Ovary (tissue), 9 donors: ENCODE data around the gene ATP5MC2. TPM values are rescaled to one million over a fixed set of nuclear protein-coding genes. Genes with fewer than 3 reads are reported as not detected.
"Not testable (repeated sequence)": the region's sequence is repeated elsewhere in the genome, so short reads cannot be mapped to it uniquely, and the experiment has no call there.

Experiments used
- DNase-seq, 5 donors: peaks; one replicate each; pipeline ENCODE4 v3.0.0-alpha.2; 2019 to 2020
- H3K27ac ChIP-seq, 2 donors: fragments of 200-600 bp; one replicate each; pipeline versions ENCODE4 v1.5.1 to v1.8.0; 2019 to 2022
- H3K27me3 ChIP-seq: fragments of 200-600 bp; one replicate; pipeline ENCODE4 v1.8.0; 2022
- H3K36me3 ChIP-seq: fragments of 200-600 bp; sonication (generic); one replicate; pipeline ENCODE4 v1.5.1; 2019
- H3K4me1 ChIP-seq: one replicate; pipeline ENCODE4 v1.8.1; 2013; ENCODE audit warnings: mild to moderate bottlenecking, moderate library complexity; ENCODE audit not compliant: insufficient read depth
- H3K4me3 ChIP-seq: fragments of 200-600 bp; sonication (generic); one replicate; pipeline ENCODE4 v1.5.1; 2017
- H3K9me3 ChIP-seq, 2 donors: fragments of 200-600 bp in 1 of 2; sonication (generic) in 1 of 2; one replicate each; pipeline versions ENCODE4 v1.5.1 to v1.8.1; 2013 to 2019; ENCODE audit warnings: mild to moderate bottlenecking in 1 of 2, moderate library complexity in 1 of 2
- CTCF ChIP-seq, 3 donors: fragments of 450-650 bp in 2 of 3; fragments of 200-600 bp in 1 of 3; IDR thresholded peaks; one replicate each; pipeline versions ENCODE4 v1.5.1 to v1.8.0; 2016 to 2022; ENCODE audit warnings: antibody characterized with exemption in 3 of 3, mild to moderate bottlenecking in 1 of 3
- EP300 ChIP-seq: sonication (generic); formaldehyde crosslinking; IDR thresholded peaks from one replicate; pipeline ENCODE4 v1.6.1; 2017; ENCODE audit warnings: antibody characterized with exemption
- POLR2A ChIP-seq: fragments of 450-650 bp; IDR thresholded peaks from one replicate; pipeline ENCODE4 v1.6.1; 2017; ENCODE audit warnings: antibody characterized with exemption, mild to moderate bottlenecking, moderate library complexity
- WGBS, 3 donors: extraction: QIAGEN DNeasy Blood & Tissue Kit in 1 of 3; methylation state at CpG; one replicate each; pipeline versions ENCODE4 v1.1.5 to v1.1.7; 2013 to 2017; 5-methylcytosine and 5-hydroxymethylcytosine counted together
- intact Hi-C, 4 donors: fragments of 100-400 bp; cut with DNase I; formaldehyde crosslinking; loops; one replicate each; pipeline versions ENCODE4 v1.11.0 to v1.15.1; 2022 to 2023
- polyA plus RNA-seq, 2 donors: library from polyadenylated mRNA; stranded (reverse); fragments of 200-250 nt in 1 of 2; fragments of 350-450 nt in 1 of 2; fragmentation: Illumina TruSeq in 1 of 2; extraction: RNeasy Lipid Tissue Mini Kit (QIAGEN cat#74804) in 1 of 2; gene quantifications; one replicate each; pipeline ENCODE4 v1.2.3, GENCODE V29; 2013 to 2014
- total RNA-seq, 7 donors: library from RNA; depleted of rRNA in 2 of 7; stranded (reverse); fragments of >200 nt in 2 of 7; fragmentation: NEBNext Ultra II Directional in 3 of 7; extraction: Animal tissue kit (Norgen Biotek cat#: 25700) in 3 of 7; gene quantifications; one replicate each; pipeline versions ENCODE4 v1.1.0 to v1.2.4, GENCODE V29; 2016 to 2023
- donor health status: DM: no; HTN: no; CAD: no; lungs with moderate emphysema.
- donor health status: DM: no; HTN: no; CAD: no.
- donor health status: Bipolar disorder and iron deficiency.
- donor health status: DM: yes; HTN: yes; CAD: no.
- donor health status: DM: no; HTN: no; CAD: no.
- donor health status: DM: yes; HTN: yes; CAD: no.

The ATP5MC2 gene
- total and polyA plus RNA-seq, 9 donors = 241 to 485 (median 297) TPM

- Histone ChIP-seq H3K9me3 (no peaks in the 10 kb centered on the region), H3K36me3 (no peaks in the 10 kb centered on the region), H3K4me1 (no peaks in the 10 kb centered on the region), H3K4me3 (no peak overlapping the region), H3K27me3 (no peaks in the 10 kb centered on the region), H3K27ac (no peak overlapping the region)
- no peak for DNase-seq
- TF ChIP-seq CTCF (IDR thresholded peaks at IDR 0.05) = no peak
- intact Hi-C loops = no loop called here
- 95% methylated on average over 2 of the region's 2 CpGs for WGBS, 3 donors
Measured at GRCh38 chr12:53683494-53683893, 7.6 kb upstream of the ATP5MC2 start.

- H3K36me3 ChIP-seq, intact Hi-C loops, DNase-seq, H3K27me3 ChIP-seq, H3K27ac ChIP-seq, H3K4me1 ChIP-seq, H3K4me3 ChIP-seq, H3K9me3 ChIP-seq: not testable (repeated sequence)
- 87 to 88% (median 87%) methylated on average over 5 of the region's 5 CpGs for WGBS, 3 donors
Measured at GRCh38 chr12:53680061-53680460, 4.2 kb upstream of the ATP5MC2 start.

GRCh38 chr12:53677800-53678148 lies 1.9 kb upstream of the ATP5MC2 start:
- peak overlapping the region; percentile 90 for H3K4me3 ChIP-seq
- no peak for TF ChIP-seq CTCF (IDR thresholded peaks at IDR 0.05)
- TF ChIP-seq EP300 = no peak
- TF ChIP-seq POLR2A = no peak
- H3K27ac ChIP-seq = peak overlapping the region; percentile 88 to 95
- no peaks in the 10 kb centered on the region for H3K36me3 ChIP-seq
- no peaks in the 10 kb centered on the region for H3K27me3 ChIP-seq
- intact Hi-C loops = loop anchor here in 3 of 4 donors (5.0 to 10.0 kb wide), 3 partner anchors 50 to 135 kb away; partner anchors contain the start of gene ATF7 (in 2 of the 3)
- WGBS, 3 donors = 35 to 42% (median 39%) methylated on average over 5 of the region's 5 CpGs
- H3K4me1 ChIP-seq = peaks cover 11% of the 10 kb centered on the region
- H3K9me3 ChIP-seq = no peaks in the 10 kb centered on the region
- no peak for DNase-seq

- peak; percentile 42 to 69 (median 51) for DNase-seq
- peaks cover 11% of the 10 kb centered on the region for H3K4me1 ChIP-seq
- intact Hi-C loops = loop anchor here in 3 of 4 donors (5.0 to 10.0 kb wide), 3 partner anchors 50 to 135 kb away; partner anchors contain the start of gene ATF7 (in 2 of the 3)
- H3K9me3 ChIP-seq = no peaks in the 10 kb centered on the region
- no peaks in the 10 kb centered on the region for H3K36me3 ChIP-seq
- peak overlapping the region; percentile 88 to 95 for H3K27ac ChIP-seq
- H3K27me3 ChIP-seq = no peaks in the 10 kb centered on the region
- WGBS, 3 donors = 4 to 6% (median 5%) methylated on average over 51 of the region's 51 CpGs
- TF ChIP-seq CTCF (IDR thresholded peaks at IDR 0.05) (no peak), EP300 (no peak)
- H3K4me3 ChIP-seq = peak overlapping the region; percentile 90
Measured at GRCh38 chr12:53677016-53677799, 1.3 kb upstream of the ATP5MC2 start.

- Histone ChIP-seq H3K36me3 (no peaks in the 10 kb centered on the region), H3K9me3 (no peaks in the 10 kb centered on the region), H3K27me3 (no peaks in the 10 kb centered on the region), H3K4me3 (peak overlapping the region; percentile 90), H3K4me1 (peaks cover 11% of the 10 kb centered on the region), H3K27ac (peak overlapping the region; percentile 88 to 95)
- TF ChIP-seq POLR2A (no peak), EP300 (no peak), CTCF (IDR thresholded peaks at IDR 0.05) (no peak)
- WGBS, 3 donors = 2 to 3% (median 2%) methylated on average over 14 to 15 of the region's 15 CpGs
- intact Hi-C loops = loop anchor here (1.0 to 10.0 kb wide), 4 partner anchors 49 to 134 kb away; partner anchors contain the start of gene ATF7 (in 2 of the 4)
- DNase-seq = peak; percentile 66 to 79 (median 71)
Measured at GRCh38 chr12:53676656-53677015, 753 bp upstream of the ATP5MC2 start.
